ENCODE measurements around the gene SARDH. TPM values are rescaled to one million over a fixed set of nuclear protein-coding genes. Genes with fewer than 3 reads are reported as not detected.

Gene SARDH
- total and polyA plus RNA-seq, 10 donors: 1.0 to 4.5 (median 2.3) TPM

DNA sequence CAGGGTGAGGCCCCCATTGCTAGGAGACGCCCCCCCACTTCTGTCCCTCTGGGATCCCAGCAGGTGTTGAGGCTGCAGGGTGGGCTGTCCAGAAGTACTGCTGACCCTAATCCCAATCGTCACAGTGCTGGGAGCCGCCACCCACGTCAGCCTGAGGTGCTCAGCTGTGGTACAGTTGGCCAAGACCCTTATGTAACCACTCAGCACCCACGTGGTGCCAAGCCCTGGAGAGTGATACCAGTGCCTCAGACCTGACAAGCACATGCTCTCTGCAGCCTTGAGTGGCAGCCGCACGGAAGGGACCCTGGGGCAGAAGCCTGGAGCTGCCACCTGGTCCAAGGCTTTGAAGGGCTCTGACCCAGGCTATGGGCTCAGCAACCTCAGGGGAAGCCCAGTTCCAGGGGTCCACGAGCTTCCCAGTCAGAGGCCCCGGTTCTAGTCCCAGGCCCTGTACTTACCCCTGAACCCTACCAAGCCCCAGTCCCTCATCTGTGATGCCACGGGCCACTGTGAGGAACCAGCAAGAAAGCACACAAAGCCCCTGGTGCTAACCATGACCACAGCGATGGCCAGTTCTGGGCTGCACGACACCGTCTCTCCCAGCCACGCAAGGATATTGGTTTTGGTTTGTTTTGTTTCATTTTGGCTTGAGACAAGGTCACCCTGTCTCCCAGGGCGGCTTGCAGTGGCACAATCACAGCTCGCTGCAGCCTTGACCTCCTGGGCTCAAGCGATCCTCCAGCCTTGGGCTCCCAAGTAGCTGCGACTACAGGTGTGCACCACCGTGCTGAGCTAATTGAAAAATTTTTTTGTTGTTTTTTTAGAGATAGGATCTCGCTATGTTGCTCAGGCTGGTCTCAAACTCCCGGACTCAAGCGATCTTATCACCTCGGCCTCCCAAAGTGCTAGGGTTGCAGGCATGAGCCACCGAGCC, 51.2 kb downstream of the SARDH start:
- no peak overlapping the region for H3K4me3 ChIP-seq
- DNase-seq: peak; percentile 41
- H3K4me1 ChIP-seq: peaks cover 0 to 24% (median 13%) of the 10 kb centered on the region in 6 donors
- H3K36me3 ChIP-seq: no peaks in the 10 kb centered on the region
- H3K9me3 ChIP-seq: no peaks in the 10 kb centered on the region
- TF ChIP-seq POLR2A (IDR thresholded peaks at IDR 0.05) (no peak), POLR2AphosphoS5 (IDR thresholded peaks at IDR 0.05) (no peak)
- TF ChIP-seq, protein P1, sequence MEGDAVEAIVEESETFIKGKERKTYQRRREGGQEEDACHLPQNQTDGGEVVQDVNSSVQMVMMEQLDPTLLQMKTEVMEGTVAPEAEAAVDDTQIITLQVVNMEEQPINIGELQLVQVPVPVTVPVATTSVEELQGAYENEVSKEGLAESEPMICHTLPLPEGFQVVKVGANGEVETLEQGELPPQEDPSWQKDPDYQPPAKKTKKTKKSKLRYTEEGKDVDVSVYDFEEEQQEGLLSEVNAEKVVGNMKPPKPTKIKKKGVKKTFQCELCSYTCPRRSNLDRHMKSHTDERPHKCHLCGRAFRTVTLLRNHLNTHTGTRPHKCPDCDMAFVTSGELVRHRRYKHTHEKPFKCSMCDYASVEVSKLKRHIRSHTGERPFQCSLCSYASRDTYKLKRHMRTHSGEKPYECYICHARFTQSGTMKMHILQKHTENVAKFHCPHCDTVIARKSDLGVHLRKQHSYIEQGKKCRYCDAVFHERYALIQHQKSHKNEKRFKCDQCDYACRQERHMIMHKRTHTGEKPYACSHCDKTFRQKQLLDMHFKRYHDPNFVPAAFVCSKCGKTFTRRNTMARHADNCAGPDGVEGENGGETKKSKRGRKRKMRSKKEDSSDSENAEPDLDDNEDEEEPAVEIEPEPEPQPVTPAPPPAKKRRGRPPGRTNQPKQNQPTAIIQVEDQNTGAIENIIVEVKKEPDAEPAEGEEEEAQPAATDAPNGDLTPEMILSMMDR (IDR thresholded peaks at IDR 0.05 in 8 of 11, conservative IDR thresholded peaks at IDR 0.05 in 3 of 11): no peak
- intact Hi-C loops (cut with DNase I; ENCODE audit: low total_unique reads): no loop called here
- H3K27me3 ChIP-seq (replicated peaks in 1 of 7): peaks cover 0 to 13% (median 0%) of the 10 kb centered on the region in 7 donors
- 76 to 87% (median 82%) methylated on average over 22 to 24 of the region's 24 CpGs for WGBS, 5 donors
- no peak overlapping the region for H3K27ac ChIP-seq

DNA sequence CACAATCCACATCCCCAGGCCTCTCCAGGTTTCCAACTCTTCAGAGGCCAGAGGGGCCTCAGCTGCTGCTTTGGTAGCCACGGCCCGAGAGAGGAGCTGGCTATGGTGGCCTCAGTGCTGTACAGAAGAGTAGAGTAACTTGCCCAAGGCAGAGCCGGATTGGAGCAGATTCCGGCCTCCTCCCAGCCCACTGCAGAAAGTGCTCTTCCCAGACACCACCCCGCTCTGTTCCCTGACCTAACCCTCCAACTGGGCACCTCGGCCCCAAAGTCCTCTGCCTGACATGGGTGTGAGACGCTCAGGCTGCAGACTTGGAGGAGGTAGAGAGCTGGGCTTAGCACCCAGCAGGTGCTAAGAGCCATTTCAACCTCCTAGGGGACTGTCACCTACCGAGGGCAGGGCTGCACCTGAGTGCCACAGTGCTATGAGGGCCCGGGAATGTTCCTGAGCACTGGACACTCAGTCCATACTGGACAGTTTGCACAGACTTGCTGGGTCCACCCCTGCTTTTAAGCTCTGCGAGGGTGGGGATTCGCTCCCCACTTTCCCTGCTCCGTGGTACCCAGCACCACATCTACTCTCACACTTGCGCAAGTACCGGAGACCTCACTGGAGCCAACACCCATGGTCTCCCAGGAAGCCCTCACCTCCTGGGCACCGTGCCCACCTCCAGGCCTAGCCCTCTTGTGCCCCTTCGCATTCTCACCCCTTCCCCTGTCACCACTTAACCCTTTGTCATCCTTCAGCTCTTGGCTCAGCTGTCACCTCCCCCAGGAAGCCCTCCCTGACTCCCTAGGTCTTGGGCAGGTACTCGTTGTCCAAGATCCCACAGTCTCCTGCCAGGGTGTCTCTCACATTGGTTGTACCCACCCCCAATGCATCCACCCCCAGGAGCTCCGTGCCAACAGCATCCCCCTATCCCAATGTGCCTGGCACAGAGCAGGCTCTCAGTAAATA, 52.2 kb downstream of the SARDH start:
- Histone ChIP-seq H3K4me1 (peaks cover 0 to 24% (median 13%) of the 10 kb centered on the region in 6 donors), H3K9me3 (no peaks in the 10 kb centered on the region), H3K27me3 (replicated peaks in 1 of 7) (peaks cover 0 to 19% (median 0%) of the 10 kb centered on the region in 7 donors), H3K36me3 (no peaks in the 10 kb centered on the region), H3K27ac (peak overlapping the region in 1 of 8 donors; percentile 81), H3K4me3 (no peak overlapping the region)
- WGBS, 5 donors: 83 to 93% (median 88%) methylated on average over 14 to 18 of the region's 18 CpGs
- intact Hi-C loops (cut with DNase I; ENCODE audit: low total_unique reads): no loop called here
- DNase-seq: peak; percentile 52
- TF ChIP-seq POLR2A (IDR thresholded peaks at IDR 0.05) (no peak), POLR2AphosphoS5 (IDR thresholded peaks at IDR 0.05) (no peak)
- TF ChIP-seq, protein P1 (IDR thresholded peaks at IDR 0.05 in 8 of 11, conservative IDR thresholded peaks at IDR 0.05 in 3 of 11): no peak

DNA sequence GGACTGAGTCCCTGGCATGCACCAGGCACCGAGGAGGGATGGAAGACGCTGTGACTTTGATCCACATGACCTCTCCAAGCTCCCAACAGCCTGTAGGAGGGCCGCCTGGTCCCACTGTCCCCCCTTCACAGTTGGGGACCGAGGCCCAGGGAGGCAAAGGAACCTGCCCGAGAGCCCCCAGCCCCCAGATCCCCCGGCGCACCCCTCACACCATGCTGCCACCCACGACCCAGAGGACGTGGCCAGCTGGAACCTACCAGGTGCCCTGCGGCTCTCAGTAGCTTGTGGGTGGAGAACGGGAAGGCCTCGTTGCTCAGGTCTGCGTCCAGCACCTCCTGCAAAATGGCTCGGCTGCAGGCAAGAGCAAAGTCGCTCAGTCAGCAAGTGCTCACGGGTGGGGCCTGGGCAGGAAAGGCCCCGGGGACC, 53.2 kb downstream of the SARDH start:
- peak; percentile 69 for DNase-seq
- 83 to 92% (median 89%) methylated on average over 14 to 17 of the region's 17 CpGs for WGBS, 5 donors
- Histone ChIP-seq H3K4me3 (no peak overlapping the region), H3K4me1 (peaks cover 0 to 24% (median 13%) of the 10 kb centered on the region in 6 donors), H3K27ac (peak overlapping the region in 3 of 8 donors; percentile 27 to 81 (median 42)), H3K36me3 (no peaks in the 10 kb centered on the region), H3K27me3 (replicated peaks in 1 of 7) (peaks cover 0 to 21% (median 0%) of the 10 kb centered on the region in 7 donors), H3K9me3 (no peaks in the 10 kb centered on the region)
- TF ChIP-seq, protein P1 (IDR thresholded peaks at IDR 0.05 in 8 of 11, conservative IDR thresholded peaks at IDR 0.05 in 3 of 11): no peak
- TF ChIP-seq POLR2AphosphoS5 (IDR thresholded peaks at IDR 0.05) (no peak), POLR2A (IDR thresholded peaks at IDR 0.05) (no peak)
- intact Hi-C loops (cut with DNase I; ENCODE audit: low total_unique reads): no loop called here

Data from spleen (tissue), 11 donors.